HG03469 (cell line): Measurements from ENCODE around the gene FGD6.
"Not testable (repeated sequence)": the region's sequence is repeated elsewhere in the genome, so short reads cannot be mapped to it uniquely, and the experiment has no call there.

ENCODE experiments used
- ATAC-seq: cut with Tn5 transposase; IDR thresholded peaks from one replicate; pipeline ENCODE4 v1.9.1; 2021; ENCODE audit warnings: mild to moderate bottlenecking, moderate library complexity, moderate number of reproducible peaks; ENCODE audit not compliant: unreplicated experiment

Gene FGD6

DNA sequence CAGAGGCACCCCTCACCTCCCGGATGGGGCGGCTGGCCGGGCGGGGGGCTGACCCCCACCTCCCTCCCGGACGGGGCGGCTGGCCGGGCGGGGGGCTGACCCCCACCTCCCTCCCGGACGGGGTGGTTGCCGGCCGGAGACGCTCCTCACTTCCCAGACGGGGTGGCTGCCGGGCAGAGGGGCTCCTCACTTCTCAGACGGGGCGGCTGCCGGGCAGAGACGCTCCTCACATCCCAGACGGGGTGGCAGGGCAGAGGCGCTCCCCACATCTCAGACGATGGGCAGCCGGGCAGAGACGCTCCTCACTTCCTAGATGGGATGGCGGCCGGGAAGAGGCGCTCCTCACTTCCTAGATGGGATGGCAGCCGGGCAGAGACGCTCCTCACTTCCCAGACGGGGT, 18.4 kb upstream of the FGD6 start:
- ATAC-seq = not testable (repeated sequence)

DNA sequence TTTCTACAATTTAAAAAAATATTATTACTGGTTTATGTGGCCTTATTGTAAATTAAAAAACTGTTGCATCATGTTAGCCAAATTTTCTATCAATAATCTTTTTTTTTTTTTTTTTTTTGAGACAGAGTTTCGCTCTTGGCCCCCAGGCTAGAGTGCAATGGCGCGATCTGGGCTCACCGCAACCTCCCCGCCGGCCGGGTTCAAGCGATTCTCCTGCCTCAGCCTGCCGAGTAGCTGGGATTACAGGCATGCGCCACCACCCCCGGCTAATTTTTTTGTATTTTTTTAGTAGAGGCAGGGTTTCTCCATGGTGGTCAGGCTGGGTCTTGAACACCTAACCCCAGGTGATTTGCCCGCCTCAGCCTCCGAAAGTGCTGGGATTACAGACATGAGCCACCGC, 16.9 kb upstream of the FGD6 start:
- not testable (repeated sequence) for ATAC-seq

DNA sequence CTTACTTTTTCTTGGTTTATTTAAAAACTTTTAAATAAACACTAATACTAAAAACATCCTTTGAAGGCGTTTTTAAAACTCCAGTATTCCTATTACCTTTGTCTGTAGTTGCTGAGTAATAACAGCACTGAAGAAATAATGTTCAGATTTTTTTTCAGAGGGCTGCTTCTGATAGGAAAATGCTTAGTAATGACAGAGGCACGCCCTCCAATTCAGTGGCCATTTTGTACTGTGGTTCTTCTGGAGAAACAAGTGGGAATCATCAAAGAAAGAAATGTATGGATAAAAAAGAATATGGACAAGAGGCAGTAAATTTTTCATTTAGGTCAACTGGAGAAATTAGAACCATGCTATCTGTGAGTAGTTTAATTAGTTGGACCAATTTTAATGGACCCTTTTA, 13.9 kb upstream of the FGD6 start:
- ATAC-seq = no peak

DNA sequence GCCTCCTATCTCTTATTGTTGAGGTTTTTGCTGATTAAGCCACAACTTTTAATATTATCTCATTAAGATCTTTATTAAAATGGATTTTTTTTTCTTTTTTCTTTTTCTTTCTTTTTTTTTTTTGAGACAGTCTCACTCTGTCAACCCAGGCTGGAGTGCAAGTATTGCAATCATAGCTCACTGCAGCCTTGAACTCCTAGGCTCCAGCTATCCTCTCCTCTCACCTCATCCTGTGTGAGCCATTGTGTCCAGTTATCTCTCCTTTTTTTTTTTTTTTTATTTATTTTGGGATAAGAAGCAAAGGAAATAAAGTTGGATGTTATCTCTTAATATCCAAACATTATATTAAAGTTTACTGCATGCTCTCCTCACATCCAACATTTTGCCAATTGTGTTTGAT, 13.0 kb upstream of the FGD6 start:
- no peak for ATAC-seq

DNA sequence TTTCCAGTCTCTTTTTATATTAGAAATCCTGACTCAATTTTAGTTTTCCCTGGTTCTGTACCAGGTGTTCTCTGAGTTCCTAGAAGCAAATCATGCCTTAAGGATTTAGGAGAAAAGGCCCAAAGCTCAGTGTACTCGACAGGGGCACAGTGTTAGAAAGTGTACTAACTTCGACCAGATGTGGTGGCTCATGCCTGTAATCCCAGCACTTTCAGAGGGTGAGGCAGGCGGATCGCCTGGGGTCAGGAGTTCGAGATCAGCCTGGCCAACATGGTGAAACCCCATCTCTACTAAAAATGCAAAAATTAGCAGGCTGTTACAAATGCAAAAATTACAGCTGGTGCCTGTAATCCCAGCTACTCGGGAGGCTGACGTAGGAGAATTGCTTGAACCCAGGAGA, 12.4 kb upstream of the FGD6 start:
- ATAC-seq = no peak

DNA sequence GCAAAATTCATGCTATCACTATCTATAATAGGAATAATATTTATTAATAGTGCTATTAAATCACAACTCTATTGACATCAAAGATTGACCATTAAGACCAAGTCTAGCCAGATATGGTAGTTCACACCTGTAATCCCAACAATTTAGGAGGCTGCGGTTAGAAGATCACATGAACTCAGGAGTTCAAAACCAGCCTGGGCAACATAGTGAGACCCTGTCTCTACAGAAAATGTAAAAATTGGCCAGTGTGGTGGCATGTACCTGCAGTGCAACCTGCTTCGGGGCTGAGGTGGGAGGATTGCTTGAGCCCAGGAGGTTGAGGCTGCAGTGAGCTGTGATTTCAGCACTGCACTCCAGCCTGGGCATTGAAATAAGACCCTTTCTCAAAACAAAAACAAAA, 11.3 kb upstream of the FGD6 start:
- no peak for ATAC-seq

DNA sequence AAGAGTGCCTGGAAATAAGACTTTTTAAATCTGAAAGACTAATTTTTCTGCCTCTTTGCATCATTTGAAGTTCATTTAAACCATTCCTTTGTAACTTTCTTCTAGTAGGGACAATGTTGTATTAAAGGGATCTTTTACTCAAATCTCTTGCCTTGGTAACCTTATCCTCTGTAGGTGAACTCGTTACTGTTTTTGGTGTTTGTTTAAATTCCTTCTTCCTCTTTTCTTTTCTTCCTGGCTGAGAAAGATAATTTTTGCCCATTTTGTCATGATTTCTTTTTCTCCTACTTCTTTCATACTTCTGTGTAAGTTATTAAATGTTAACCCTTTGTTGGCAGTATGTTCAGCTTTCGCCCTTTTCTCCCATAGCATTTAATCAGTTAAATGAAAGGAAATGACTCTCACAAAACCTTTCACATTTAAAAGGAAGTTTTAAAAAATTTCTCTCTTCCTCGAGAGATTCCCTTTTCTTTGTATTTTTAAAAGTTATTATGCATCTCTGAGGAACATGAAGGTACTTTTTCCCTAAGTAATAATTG, 10.6 kb upstream of the FGD6 start:
- no peak for ATAC-seq

DNA sequence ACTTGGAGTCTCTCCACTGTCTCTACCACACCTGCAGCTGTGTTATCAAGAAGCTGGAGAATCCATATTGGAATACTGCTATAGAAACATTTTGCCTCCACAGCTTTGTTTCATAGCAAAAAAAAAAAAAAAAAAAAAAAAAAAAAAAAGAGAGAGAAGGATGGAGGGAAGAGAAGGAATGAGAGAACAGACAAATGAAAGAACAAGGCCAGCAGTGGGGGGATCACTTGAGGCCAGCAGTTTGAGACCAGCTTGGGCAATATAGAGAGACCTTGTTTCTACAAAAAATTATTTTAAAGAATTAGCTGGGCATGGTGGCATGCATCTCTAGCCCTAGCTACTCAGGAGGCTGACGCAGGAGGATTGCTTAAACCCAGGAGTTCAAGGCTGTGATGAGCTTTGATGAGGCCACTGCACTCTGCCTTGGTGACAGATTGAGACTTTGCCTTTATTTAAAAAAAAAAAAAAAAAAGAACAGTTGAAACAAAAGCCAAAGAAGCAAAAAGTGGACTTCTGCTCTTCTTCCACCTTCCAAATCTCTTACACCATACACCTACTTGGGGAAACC, 8.5 kb upstream of the FGD6 start:
- no peak for ATAC-seq

DNA sequence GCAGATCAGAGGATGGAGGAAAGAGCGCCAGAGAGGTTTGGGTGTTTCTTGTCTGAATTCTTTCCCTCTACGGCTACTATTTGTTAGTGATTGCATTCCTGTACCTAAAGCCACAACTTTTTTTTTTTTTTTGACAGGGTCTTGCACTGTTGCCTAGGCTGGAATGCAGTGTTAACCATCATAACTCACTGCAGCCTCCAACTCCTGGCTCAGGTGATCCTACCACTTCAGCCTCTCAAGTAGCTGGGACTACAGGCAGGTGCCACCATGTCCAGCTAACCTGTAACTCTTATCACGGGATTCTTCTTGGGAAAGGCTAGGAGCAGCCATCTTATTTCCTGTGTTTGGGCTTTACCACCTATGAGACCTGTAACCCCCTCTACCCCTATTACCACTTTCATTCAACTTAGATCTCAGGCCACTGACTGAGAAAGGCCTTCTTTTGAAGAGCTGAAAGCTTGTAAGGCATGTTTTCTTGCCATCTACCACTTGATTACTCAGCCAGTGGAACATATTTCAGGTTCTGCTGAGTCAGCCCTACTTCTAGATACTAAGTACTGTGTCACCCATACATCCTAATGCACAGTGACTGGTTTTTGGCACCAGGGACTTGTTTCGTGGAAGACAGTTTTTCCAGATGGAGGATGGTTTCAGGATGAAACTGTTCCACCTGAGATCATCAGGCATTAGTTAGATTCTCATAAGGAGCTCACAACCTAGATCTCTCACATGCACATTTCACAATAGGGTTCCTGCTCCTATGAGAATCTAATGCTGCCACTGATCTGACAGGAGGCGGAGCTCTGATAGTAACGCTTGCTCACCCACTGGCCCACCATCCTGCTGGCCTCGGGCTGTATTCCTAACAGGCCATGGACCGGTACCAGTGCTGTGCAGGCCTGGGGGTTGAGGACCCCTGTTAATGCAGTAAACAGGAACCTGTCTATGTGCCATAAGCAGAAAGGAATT, 7.2 kb upstream of the FGD6 start:
- ATAC-seq = no peak

DNA sequence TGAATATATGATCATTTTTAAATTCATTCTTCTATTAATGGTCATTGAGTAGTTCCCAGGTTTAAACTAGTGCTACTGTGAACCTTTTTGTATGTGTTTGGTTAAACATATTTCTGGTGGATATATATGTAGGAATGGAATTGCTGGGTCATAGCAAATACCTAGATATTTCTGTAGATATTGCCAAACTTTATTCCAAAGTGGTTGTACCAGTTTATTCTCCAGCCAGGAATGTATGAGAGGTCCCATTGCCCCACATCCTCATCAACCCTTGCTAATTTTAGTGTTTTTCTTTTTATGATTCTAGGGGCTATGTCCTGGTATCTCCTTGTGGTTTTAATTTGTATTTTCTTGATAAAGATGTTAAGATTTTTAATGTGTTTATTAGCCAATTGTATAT, 3.5 kb upstream of the FGD6 start:
- ATAC-seq = no peak

DNA sequence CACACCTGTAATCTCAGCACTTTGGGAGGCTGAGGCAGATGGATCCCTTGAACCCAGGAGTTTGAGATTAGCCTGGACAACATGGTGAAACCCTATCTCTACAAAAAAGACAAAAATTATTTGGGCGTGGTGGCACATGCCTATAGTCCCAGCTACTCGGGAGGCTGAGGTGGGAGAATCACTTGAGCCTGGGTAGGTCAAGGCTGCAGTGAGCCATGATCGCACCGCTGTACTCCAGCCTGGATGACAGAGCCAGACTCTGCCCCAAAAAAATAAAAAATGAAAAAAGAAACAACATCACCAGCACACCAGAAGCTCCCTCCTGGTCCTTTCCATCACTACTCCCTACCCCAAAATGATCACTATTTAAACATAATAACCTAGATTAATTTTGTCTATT, 2.9 kb upstream of the FGD6 start:
- no peak for ATAC-seq

DNA sequence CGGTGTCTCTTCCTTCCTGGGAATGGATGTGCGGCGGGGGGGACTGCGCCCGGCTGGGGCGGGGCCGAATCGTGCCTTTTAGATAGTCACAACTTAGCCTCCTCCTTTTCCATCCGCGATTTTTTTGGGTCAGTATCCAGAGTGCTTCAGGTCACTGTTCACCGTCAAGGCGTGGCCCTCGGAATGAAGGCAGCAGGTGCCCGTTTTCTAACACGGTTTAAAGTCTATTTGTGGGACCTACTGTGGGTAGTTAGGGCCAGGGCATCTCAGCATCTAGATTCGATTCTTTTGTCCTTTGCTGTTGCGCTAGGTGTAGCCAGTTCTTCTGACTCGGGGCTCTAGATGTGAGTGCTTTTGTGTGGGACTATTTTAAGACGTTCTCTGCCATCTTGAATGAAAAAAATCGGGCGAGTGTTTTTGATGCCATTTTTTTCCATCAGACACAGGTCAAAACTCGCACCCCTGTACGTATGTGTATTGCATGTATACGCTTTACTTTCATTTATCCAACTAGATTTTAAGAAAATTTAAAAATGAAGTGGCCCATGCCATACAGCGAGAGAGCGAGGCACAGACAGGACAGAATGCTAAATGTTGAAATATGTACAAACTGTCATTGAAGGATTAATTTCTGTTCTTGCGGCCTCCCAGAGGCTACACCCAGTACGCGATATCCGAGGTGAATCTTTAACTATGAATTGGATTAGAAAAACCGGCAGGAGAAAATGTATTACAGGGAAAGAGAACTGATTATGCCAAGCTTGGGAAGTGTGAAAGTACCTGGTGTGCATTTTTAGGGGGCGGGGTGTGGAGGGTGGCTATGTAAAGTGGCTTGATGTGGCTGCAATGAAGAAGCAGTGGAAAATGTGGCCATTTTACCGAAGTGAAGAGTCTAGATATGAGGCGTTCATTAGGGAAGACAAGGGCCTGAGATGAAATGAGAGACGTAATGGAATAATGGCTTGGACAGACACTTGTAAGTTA, 1.2 kb upstream of the FGD6 start:
- no peak for ATAC-seq

DNA sequence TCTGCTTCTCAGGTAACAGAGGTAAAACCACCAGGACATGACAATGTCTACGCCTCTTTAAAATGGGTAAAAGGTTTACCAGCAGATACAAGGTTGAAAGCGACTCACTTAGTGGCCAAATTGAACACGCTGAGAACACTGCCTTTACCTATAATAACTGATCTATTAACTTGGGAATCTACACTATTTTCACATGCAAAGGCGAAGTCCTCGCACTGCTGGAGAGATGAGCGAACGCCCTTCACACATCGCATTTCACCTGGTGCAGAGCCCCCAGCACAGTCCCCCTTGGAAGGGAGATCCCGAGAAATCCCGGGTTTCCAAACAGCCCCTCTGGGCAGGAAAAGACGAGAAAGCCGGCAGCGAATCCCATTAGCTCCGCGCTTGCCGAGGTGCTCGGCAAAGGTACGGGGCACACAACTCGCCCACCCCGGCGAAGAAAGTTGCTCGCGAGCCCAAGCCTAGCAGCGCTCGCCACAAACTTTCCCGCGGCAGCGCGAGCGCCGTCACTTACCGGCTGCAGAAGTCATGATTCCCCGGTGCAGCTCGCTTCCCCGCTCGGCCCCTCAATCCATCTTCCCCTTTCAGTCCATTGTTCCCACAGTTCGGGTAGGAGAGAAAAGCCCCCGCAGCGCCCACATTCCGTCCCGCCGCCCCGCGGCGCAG, 423 bp downstream of the FGD6 start:
- ATAC-seq = peak; percentile 4

DNA sequence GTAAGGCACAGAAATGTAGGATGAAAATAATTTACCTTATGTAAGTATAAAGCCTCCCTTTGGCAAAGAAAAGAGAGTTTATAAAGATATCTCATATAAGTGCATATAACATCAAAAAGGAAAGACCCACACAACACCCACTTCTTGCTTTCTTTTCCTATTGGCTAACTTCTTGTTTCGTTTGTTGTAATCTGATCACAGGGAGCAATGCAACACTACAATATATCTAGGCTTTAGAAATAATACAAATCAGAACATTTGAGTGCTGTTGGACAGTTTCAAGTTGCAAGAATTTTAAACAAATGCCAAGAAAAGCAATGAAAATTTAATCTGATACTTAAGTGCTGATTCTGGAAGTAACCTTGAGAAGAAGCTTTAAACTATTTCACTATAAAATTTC, 1.3 kb downstream of the FGD6 start:
- ATAC-seq = no peak

DNA sequence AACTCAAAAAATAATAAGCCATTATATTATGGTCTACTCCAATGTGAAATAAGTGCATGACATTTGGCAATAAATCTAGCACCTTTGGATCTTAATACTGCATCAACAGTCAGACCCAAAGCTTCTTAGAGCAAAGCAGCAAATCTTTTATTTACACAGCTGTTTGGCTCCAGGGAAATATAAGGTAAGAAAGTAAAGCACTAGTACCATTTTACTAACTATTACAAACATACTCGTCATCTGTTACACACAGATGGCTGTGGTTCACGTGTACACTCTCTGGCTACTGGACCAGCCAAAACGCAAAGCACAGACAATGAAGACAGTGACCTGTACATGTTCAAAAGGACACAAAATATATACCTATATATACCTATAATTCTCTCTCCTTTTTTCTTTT, 2.8 kb downstream of the FGD6 start:
- no peak for ATAC-seq

DNA sequence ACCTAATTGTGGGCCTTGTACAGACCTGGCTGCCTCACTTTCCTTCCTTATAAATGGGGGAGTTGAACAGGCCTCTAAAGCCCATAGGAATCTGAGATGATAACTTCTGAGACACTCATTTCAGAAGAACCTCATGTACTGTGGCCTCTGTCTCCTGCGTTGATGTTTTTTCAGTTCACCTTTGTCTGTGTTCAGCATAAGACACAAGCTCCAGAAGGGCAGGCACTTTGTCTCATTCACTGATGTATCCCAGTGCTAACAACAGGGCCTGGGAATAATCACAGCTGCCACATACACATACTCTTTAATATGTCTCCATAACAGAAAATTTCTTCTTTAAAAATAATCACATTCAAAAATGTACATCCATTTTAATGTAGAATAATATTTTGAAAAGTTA, 3.3 kb downstream of the FGD6 start:
- ATAC-seq = no peak

DNA sequence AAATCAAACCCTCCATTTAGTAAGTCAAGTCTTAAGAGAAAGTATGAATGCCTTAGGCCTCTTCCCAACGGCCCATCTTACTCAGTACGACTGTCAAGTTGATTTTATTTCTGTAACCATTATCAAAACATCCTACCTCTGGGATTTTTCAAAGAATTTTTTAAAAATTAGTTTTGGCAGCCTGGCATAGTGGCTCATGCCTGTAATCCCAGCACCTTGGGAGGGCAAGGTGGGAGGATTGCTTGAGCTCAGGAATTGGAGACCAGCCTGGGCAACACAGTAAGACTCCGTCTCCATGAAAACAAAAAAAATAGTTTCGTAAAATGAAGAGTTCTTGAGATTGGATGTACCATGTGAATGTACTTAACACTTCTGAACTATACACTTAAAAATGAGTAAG, 4.1 kb downstream of the FGD6 start:
- no peak for ATAC-seq

DNA sequence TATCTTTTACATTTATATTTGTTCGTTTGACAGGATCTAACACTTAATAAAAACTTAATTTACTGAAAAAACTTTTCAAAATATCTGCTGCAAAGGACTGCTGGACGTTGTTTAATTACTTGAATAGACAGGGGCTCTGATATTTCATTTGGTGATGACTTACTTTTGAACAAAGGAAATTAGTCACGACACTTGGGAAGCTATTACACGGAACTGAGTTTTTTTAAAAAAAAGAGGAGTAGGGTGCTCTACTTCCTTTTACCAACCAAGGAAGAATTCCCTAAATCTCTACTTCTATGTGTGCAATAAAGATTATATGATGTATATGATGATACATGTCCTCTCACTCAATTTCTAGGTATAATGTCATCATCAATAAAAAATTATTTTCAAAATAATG, 4.7 kb downstream of the FGD6 start:
- no peak for ATAC-seq

DNA sequence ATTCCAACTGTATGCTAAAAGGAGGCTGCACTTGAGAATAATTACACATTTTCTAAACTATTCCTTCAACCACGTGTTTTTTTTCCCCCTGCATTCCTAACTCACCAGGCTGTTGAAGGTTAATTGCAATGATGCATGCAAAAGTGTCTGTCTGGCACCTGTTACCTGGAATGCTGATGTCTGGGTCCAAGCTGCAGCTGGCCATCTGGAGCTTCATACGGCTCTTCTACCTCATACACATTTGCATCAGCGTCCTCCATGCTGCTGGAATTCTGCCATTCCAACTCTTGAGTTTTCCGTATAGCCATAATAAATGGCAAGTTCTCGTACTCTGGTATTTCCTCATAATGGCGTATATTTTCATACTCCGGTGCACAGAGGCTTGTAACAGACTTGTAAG, 8.6 kb downstream of the FGD6 start:
- no peak for ATAC-seq

DNA sequence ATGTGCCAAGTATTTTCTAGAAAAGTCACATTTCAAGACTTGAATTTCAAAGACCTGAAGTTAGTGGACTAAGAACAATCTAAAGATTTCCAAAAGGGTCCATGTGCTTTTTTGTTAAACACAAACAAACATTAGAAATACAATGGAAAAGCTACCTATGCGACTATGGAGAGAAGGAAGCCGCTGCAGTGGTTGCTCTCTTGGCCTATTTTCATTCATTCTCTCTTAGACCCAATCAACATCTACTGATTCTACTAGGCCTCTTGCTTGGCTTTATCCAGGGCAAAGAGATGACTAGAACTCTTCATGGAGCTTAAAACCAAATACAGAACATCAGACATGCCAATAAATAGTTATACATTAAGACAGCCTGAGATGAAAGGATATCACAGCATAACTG, 9.9 kb downstream of the FGD6 start:
- no peak for ATAC-seq

DNA sequence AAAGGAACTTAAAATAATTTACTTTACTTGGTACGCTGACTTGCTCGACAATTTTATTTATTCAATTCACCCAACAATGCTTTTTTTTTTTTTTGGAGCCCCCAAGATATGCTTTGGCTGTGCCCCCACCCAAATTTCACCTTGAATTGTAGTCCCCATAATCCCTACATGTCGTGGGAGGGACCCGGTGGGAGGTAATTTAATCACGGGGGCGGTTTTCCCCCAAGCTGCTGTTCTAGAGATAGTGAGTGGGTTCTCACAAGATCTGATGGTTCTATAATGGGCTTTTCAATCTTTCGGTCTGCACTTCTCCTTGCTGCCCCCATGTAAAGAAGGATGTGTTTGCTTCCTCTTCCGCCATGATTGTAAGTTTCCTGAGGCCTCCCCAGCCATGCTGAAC, 10.4 kb downstream of the FGD6 start:
- ATAC-seq = no peak
